HepG2 (cell line): ENCODE measurements around the gene LSM6. TPM values are rescaled to one million over a fixed set of nuclear protein-coding genes. Genes with fewer than 3 reads are reported as not detected.

ENCODE experiments used
- ATAC-seq: fragments of 200-7000 bp; cut with Tn5 transposase; 3 replicates; pipeline ENCODE4 v1.9.1; 2020; ENCODE audit warnings: mild to moderate bottlenecking, moderate library complexity
- BruUV-seq: library from RNA; stranded (reverse); fragments of 400-500 nt; replicated peaks from 2 replicates; lab custom pipeline; 2021; lab: Mats Ljungman, UMichigan
- CTCF ChIA-PET: fragments of 300-600 bp; formaldehyde crosslinking; extraction: SDS; loops from one replicate; lab custom pipeline; 2021; ENCODE audit warnings: low total read pairs, inconsistent platforms, low intra/inter-chr PET ratio; lab: Yijun Ruan, JAX
- POLR2A ChIA-PET: fragments of 350-600 bp; sonication (Branson Sonifier 250); formaldehyde crosslinking; loops from one replicate; lab custom pipeline; 2020; ENCODE audit warnings: antibody characterized with exemption, inconsistent platforms; lab: Yijun Ruan, JAX
- DNase-seq: peaks from one replicate; pipeline ENCODE4 v3.0.0-alpha.2; 2015; ENCODE audit warnings: low spot score
- FAIRE-seq: peaks from 3 replicates; lab custom pipeline; 2011; peaks lifted over from hg19 to GRCh38; lab: Jason Lieb, UNC
- H2AFZ ChIP-seq: one replicate; pipeline ENCODE4 v1.6.1; 2011; ENCODE audit warnings: low read length, inconsistent platforms
- H3K27ac ChIP-seq: fragments of 300-600 bp; 3 replicates; pipeline ENCODE4 v1.8.0; 2011; ENCODE audit warnings: mixed run types, mild to moderate bottlenecking, mixed read lengths, low read length, inconsistent platforms; ENCODE audit not compliant: insufficient read depth; ENCODE audit errors: extremely low read length
- H3K27me3 ChIP-seq, 2 experiments: fragments of 200-600 bp in 1 of 2; 2 replicates in 1 of 2; 3 replicates in 1 of 2; pipeline versions ENCODE4 v1.6.0 to v1.8.0; 2011; ENCODE audit warnings: low read length in 2 of 2, mild to moderate bottlenecking in 2 of 2, moderate library complexity in 2 of 2, inconsistent platforms in 1 of 2; ENCODE audit not compliant: insufficient read depth in 2 of 2, control insufficient read depth in 1 of 2
- H3K36me3 ChIP-seq, 2 experiments: fragments of 200-600 bp in 1 of 2; replicated peaks in 1 of 2; 2 replicates in 1 of 2; 3 replicates in 1 of 2; pipeline versions ENCODE4 v1.5.1 to v1.8.0; 2011; ENCODE audit warnings: low read length in 2 of 2, inconsistent platforms in 1 of 2; ENCODE audit not compliant: insufficient read depth in 2 of 2, control insufficient read depth in 1 of 2
- H3K4me1 ChIP-seq: 2 replicates; pipeline ENCODE4 v1.5.1; 2012; ENCODE audit warnings: low read length, inconsistent platforms; ENCODE audit not compliant: insufficient read depth
- H3K4me2 ChIP-seq: 2 replicates; pipeline ENCODE4 v1.6.0; 2011; ENCODE audit warnings: low read depth, low read length, inconsistent platforms
- H3K4me3 ChIP-seq, 3 experiments: fragments of 200-600 bp in 1 of 3; sonication (generic), shearing (Covaris generic) in 1 of 3; replicated peaks in 1 of 3; 2 replicates each; pipeline ENCODE4 v1.5.1; 2011 to 2016; ENCODE audit warnings: low read length in 3 of 3, inconsistent platforms in 2 of 3, low read depth in 2 of 3, mild to moderate bottlenecking in 2 of 3, control low read depth in 1 of 3, mixed read lengths in 1 of 3; ENCODE audit not compliant: insufficient read depth in 1 of 3
- H3K79me2 ChIP-seq: one replicate; pipeline ENCODE4 v1.6.1; 2011; ENCODE audit warnings: low read length, inconsistent platforms; ENCODE audit not compliant: insufficient read depth
- H3K9ac ChIP-seq: 2 replicates; pipeline ENCODE4 v1.6.0; 2011; ENCODE audit warnings: mild to moderate bottlenecking, low read depth, low read length, inconsistent platforms; ENCODE audit not compliant: insufficient read depth
- H3K9me3 ChIP-seq: 2 replicates; pipeline ENCODE4 v1.5.1; 2012; ENCODE audit warnings: mild to moderate bottlenecking, low read length
- H4K20me1 ChIP-seq: 2 replicates; pipeline ENCODE4 v1.6.0; 2011; ENCODE audit warnings: inconsistent platforms, mild to moderate bottlenecking, low read length, moderate library complexity; ENCODE audit not compliant: insufficient read depth
- ARNT ChIP-seq: fragments of 450-650 bp; IDR thresholded peaks from 2 replicates; pipeline ENCODE4 v1.6.1; 2017
- ESRRA ChIP-seq: sonication (generic); formaldehyde crosslinking; IDR thresholded peaks from 2 replicates; pipeline ENCODE4 v1.5.1; 2020; ENCODE audit warnings: mild to moderate bottlenecking, low read depth, missing genetic modification reagents
- HMG20A ChIP-seq: IDR thresholded peaks from 2 replicates; pipeline ENCODE4 v1.6.1; 2016; ENCODE audit warnings: borderline replicate concordance
- HOXD1 ChIP-seq: sonication (generic); formaldehyde crosslinking; IDR thresholded peaks from 2 replicates; pipeline ENCODE4 v1.5.0; 2020; ENCODE audit warnings: missing genetic modification reagents
- MEIS2 ChIP-seq: sonication (generic); formaldehyde crosslinking; IDR thresholded peaks from 2 replicates; pipeline ENCODE4 v1.9.0; 2021; ENCODE audit warnings: mild to moderate bottlenecking, missing genetic modification reagents
- PHF20 ChIP-seq: sonication (generic); formaldehyde crosslinking; IDR thresholded peaks from 2 replicates; pipeline ENCODE4 v1.5.0; 2020; ENCODE audit warnings: mild to moderate bottlenecking, missing genetic modification reagents
- U2AF1 ChIP-seq: fragments of 200-400 bp; formaldehyde crosslinking; optimal IDR thresholded peaks from 2 replicates; pipeline ENCODE3; 2017; ENCODE audit warnings: mild to moderate bottlenecking, low read depth, low read length
- ZBTB21 ChIP-seq: sonication (generic); formaldehyde crosslinking; IDR thresholded peaks from 2 replicates; pipeline ENCODE4 v1.4.0; 2020; ENCODE audit warnings: missing genetic modification reagents
- ZBTB3 ChIP-seq: sonication (generic); formaldehyde crosslinking; IDR thresholded peaks from 2 replicates; pipeline ENCODE4 v1.4.0; 2020; ENCODE audit warnings: low read depth, mild to moderate bottlenecking, moderate library complexity, missing genetic modification reagents, borderline replicate concordance
- ZNF292 ChIP-seq: sonication (generic); formaldehyde crosslinking; IDR thresholded peaks from 2 replicates; pipeline ENCODE4 v1.8.1; 2022; ENCODE audit warnings: mild to moderate bottlenecking, low read depth, missing genetic modification reagents, borderline replicate concordance
- ZNF780A ChIP-seq: sonication (generic); formaldehyde crosslinking; IDR thresholded peaks from 2 replicates; pipeline ENCODE4 v1.8.0; 2022; ENCODE audit warnings: mild to moderate bottlenecking, missing genetic modification reagents, moderate library complexity
- WGBS: methylation state at CpG from one replicate; pipeline ENCODE4 v1.1.6; 2017; ENCODE audit warnings: low lambda C conversion rate; 5-methylcytosine and 5-hydroxymethylcytosine counted together
- in situ Hi-C: cut with HindIII; loops from 2 replicates; pipeline ENCODE4 v1.10.0; 2017; ENCODE audit warnings: low pct_unique_long_range_greater_than_20kb; ENCODE audit not compliant: extremely low pct_ligation_motif_present
- intact Hi-C: fragments of 100-400 bp; cut with micrococcal nuclease; formaldehyde crosslinking; loops from one replicate; pipeline ENCODE4 v1.10.0; 2022; ENCODE audit not compliant: unreplicated experiment
- polyA plus RNA-seq, 8 experiments: library from polyadenylated mRNA; depleted of rRNA in 3 of 8; stranded (reverse) in 7 of 8; unstranded in 1 of 8; fragments of >200 nt; fragmentation: Illumina TruSeq in 4 of 8; extraction: Trizol in 4 of 8; gene quantifications; 2 replicates each; pipeline versions ENCODE4 v1.2.1 to v1.2.3, GENCODE V29; 2011 to 2016; ENCODE audit warnings: low read depth in 4 of 8, missing spikeins in 1 of 8, mixed read lengths in 1 of 8; ENCODE audit not compliant: insufficient read depth in 1 of 8
- total RNA-seq, 5 experiments: library from RNA; depleted of rRNA; stranded (reverse); fragments of >200 nt; fragmentation: Illumina TruSeq; extraction: Trizol; gene quantifications; 2 replicates each; pipeline ENCODE4 v1.2.3, GENCODE V29; 2016; ENCODE audit warnings: low read depth in 1 of 5
- TF ChIP-seq, protein P1 (sequence below): sonication (generic); formaldehyde crosslinking; IDR thresholded peaks from 2 replicates; pipeline ENCODE4 v1.9.0; 2022; ENCODE audit warnings: missing genetic modification reagents, mild to moderate bottlenecking, borderline replicate concordance
- TF ChIP-seq, protein P2 (sequence below): sonication (generic); formaldehyde crosslinking; IDR thresholded peaks from 2 replicates; pipeline ENCODE4 v1.5.1; 2020; ENCODE audit warnings: missing genetic modification reagents, mild to moderate bottlenecking, borderline replicate concordance
- TF ChIP-seq, protein P3 (sequence below), 2 experiments: sonication (generic) in 1 of 2; formaldehyde crosslinking in 1 of 2; IDR thresholded peaks; 2 replicates each; pipeline versions ENCODE4 v1.4.0 to v1.6.1; 2018 to 2020; ENCODE audit warnings: missing genetic modification reagents in 2 of 2, borderline replicate concordance in 1 of 2, low read depth in 1 of 2, mild to moderate bottlenecking in 1 of 2, missing biosample characterization in 1 of 2
- TF ChIP-seq, protein P4 (sequence below): sonication (generic); formaldehyde crosslinking; IDR thresholded peaks from 2 replicates; pipeline ENCODE4 v1.4.0; 2020; ENCODE audit warnings: missing genetic modification reagents

LSM6 gene
- total and polyA plus RNA-seq, 2 of the 13 experiments (the other 11 are each of a cell fraction or from before 2014, with no cell fraction given), result 14.6 to 83.3 TPM

DNA sequence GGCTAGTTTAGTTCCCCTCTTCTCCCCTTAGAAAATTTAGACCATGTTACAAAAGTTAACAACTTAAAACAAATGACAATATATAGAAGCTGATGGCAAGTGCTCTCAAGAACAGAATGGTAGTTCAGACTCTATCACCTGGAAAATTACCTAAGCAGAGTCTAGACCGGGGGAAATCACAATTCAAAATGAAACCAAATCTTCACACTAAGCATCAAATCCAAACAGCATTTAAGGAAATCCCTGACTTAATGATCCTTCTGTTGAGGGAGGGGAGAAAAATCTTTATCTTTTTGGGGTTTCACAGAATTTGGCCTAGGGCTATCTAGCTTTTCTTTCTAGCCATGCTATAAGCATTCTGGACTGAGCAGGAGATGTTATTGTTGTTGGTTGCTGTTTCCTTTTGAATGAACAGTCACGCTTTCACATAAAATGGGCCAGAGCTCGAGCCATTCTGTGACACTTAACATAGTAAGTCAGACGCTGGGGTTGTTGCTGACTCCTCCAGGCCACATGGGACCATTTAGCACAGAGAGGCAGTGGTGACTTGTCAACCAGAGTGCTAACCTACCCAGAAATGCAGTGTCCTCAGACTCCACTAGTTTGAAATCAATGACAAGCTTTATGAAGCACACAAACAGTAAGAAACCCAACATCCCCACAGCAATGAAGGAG is 16.0 kb upstream of the LSM6 start:
- FAIRE-seq (no peak), ATAC-seq (no peak), DNase-seq (no peak)
- H4K20me1 ChIP-seq, result no peaks in the 10 kb centered on the region
- intact Hi-C loops, result no loop called here
- H3K27ac ChIP-seq, result no peak overlapping the region
- in situ Hi-C loops, result no loop called here
- no peak overlapping the region for H3K9ac ChIP-seq
- no peak overlapping the region for H3K4me3 ChIP-seq
- TF ChIP-seq ZNF292 (CRISPR knock-in tag), result no peak
- TF ChIP-seq, protein P1, sequence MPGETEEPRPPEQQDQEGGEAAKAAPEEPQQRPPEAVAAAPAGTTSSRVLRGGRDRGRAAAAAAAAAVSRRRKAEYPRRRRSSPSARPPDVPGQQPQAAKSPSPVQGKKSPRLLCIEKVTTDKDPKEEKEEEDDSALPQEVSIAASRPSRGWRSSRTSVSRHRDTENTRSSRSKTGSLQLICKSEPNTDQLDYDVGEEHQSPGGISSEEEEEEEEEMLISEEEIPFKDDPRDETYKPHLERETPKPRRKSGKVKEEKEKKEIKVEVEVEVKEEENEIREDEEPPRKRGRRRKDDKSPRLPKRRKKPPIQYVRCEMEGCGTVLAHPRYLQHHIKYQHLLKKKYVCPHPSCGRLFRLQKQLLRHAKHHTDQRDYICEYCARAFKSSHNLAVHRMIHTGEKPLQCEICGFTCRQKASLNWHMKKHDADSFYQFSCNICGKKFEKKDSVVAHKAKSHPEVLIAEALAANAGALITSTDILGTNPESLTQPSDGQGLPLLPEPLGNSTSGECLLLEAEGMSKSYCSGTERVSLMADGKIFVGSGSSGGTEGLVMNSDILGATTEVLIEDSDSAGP (CRISPR knock-in tag), result no peak
- TF ChIP-seq ZBTB3 (CRISPR knock-in tag), result no peak
- TF ChIP-seq, protein P2, sequence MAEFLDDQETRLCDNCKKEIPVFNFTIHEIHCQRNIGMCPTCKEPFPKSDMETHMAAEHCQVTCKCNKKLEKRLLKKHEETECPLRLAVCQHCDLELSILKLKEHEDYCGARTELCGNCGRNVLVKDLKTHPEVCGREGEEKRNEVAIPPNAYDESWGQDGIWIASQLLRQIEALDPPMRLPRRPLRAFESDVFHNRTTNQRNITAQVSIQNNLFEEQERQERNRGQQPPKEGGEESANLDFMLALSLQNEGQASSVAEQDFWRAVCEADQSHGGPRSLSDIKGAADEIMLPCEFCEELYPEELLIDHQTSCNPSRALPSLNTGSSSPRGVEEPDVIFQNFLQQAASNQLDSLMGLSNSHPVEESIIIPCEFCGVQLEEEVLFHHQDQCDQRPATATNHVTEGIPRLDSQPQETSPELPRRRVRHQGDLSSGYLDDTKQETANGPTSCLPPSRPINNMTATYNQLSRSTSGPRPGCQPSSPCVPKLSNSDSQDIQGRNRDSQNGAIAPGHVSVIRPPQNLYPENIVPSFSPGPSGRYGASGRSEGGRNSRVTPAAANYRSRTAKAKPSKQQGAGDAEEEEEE (CRISPR knock-in tag), result no peak
- no peak for TF ChIP-seq ZNF780A (CRISPR knock-in tag)
- TF ChIP-seq, protein P3, sequence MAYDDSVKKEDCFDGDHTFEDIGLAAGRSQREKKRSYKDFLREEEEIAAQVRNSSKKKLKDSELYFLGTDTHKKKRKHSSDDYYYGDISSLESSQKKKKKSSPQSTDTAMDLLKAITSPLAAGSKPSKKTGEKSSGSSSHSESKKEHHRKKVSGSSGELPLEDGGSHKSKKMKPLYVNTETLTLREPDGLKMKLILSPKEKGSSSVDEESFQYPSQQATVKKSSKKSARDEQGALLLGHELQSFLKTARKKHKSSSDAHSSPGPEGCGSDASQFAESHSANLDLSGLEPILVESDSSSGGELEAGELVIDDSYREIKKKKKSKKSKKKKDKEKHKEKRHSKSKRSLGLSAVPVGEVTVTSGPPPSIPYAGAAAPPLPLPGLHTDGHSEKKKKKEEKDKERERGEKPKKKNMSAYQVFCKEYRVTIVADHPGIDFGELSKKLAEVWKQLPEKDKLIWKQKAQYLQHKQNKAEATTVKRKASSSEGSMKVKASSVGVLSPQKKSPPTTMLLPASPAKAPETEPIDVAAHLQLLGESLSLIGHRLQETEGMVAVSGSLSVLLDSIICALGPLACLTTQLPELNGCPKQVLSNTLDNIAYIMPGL (CRISPR knock-in tag; IDR thresholded peaks at IDR 0.05; ENCODE audit: borderline replicate concordance in 1 of 2, low read depth in 1 of 2), result no peak
- TF ChIP-seq, protein P4, sequence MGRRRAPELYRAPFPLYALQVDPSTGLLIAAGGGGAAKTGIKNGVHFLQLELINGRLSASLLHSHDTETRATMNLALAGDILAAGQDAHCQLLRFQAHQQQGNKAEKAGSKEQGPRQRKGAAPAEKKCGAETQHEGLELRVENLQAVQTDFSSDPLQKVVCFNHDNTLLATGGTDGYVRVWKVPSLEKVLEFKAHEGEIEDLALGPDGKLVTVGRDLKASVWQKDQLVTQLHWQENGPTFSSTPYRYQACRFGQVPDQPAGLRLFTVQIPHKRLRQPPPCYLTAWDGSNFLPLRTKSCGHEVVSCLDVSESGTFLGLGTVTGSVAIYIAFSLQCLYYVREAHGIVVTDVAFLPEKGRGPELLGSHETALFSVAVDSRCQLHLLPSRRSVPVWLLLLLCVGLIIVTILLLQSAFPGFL (CRISPR knock-in tag), result no peak
- no peak for TF ChIP-seq ARNT
- no peak for TF ChIP-seq ESRRA (CRISPR knock-in tag)
- TF ChIP-seq U2AF1, result no peak
- no peak for TF ChIP-seq HOXD1 (CRISPR knock-in tag)
- TF ChIP-seq ZBTB21, result no peak
- TF ChIP-seq HMG20A (CRISPR knock-in tag), result no peak
- TF ChIP-seq PHF20, result no peak
- TF ChIP-seq MEIS2, result no peak
- ChIA-PET POLR2A (no interaction called here), CTCF (no interaction called here)
- H3K79me2 ChIP-seq, result no peaks in the 10 kb centered on the region
- H3K27me3 ChIP-seq, result no peaks in the 10 kb centered on the region
- H3K36me3 ChIP-seq, result no peaks in the 10 kb centered on the region
- BruUV-seq, result no TSS peak
- H3K4me1 ChIP-seq, result no peaks in the 10 kb centered on the region
- peaks cover 13% of the 10 kb centered on the region; the same call in 1 of the 2 replicates for H3K9me3 ChIP-seq
- H2AFZ ChIP-seq, result no peak overlapping the region
- 3% methylated on average over 4 of the region's 4 CpGs for WGBS
- H3K4me2 ChIP-seq, result no peak overlapping the region
